Astrocyte (in vitro differentiated cells and primary cell): Measurements from ENCODE around the gene MRPS11. TPM values are rescaled to one million over a fixed set of nuclear protein-coding genes. Genes with fewer than 3 reads are reported as not detected.

Experiments
- total RNA-seq: library from RNA; stranded (reverse); gene quantifications from 2 replicates; pipeline ENCODE4 v1.2.1, GENCODE V29; 2021

Gene MRPS11
- total RNA-seq, 1 donor from 2014 or later = 50.7 TPM

Other genes starting within 250 kb of the MRPS11 start
- 12.9 and 14.5 TPM in 2 replicates for gene NTRK3, start 211.0 kb upstream of the MRPS11 start, total RNA-seq
- 24.3 and 24.6 TPM in 2 replicates for gene MRPL46, start 320 bp upstream of the MRPS11 start, total RNA-seq
- 3.7 and 4.8 TPM in 2 replicates for gene DET1, start 79.0 kb downstream of the MRPS11 start, total RNA-seq
- gene AEN, start 153.6 kb downstream of the MRPS11 start, total RNA-seq = 75.9 and 90.6 TPM in 2 replicates
- gene ISG20, start 171.3 kb downstream of the MRPS11 start, total RNA-seq = 15.9 and 18.6 TPM in 2 replicates